K562 (cell line): ENCODE results near the gene CCT8L2. TPM values are rescaled to one million over a fixed set of nuclear protein-coding genes. Genes with fewer than 3 reads are reported as not detected.
A peak's percentile ranks its signal among the peaks of the same experiment; 100 is the strongest.

ENCODE experiments used
- ATAC-seq: fragments of 200-7000 bp; cut with Tn5 transposase; 3 replicates; pipeline ENCODE4 v1.9.1; 2020; ENCODE audit warnings: moderate library complexity
- BruUV-seq: library from RNA; stranded (reverse); fragments of 400-500 nt; replicated peaks from 2 replicates; lab custom pipeline; 2021; lab: Mats Ljungman, UMichigan
- CTCF ChIA-PET: fragments of 300-600 bp; formaldehyde crosslinking; extraction: SDS; loops from one replicate; lab custom pipeline; 2021; ENCODE audit warnings: low intra/inter-chr PET ratio; lab: Yijun Ruan, JAX
- POLR2A ChIA-PET: fragments of 300-600, 350-650 bp; sonication (Branson Sonifier 250); formaldehyde crosslinking; extraction: SDS; loops from one replicate; lab custom pipeline; 2021; ENCODE audit warnings: antibody characterized with exemption, inconsistent platforms; lab: Yijun Ruan, JAX
- DNase-seq, 4 experiments: peaks; one replicate each; pipeline versions ENCODE4 v3.0.0 to v3.0.0-alpha.2; 2011 to 2018; ENCODE audit warnings: low spot score in 3 of 4, mixed read lengths in 3 of 4; ENCODE audit errors: extremely low read depth in 1 of 4
- FAIRE-seq: peaks from 2 replicates; lab custom pipeline; 2011; peaks lifted over from hg19 to GRCh38; lab: Jason Lieb, UNC
- H2AFZ ChIP-seq: 2 replicates; pipeline ENCODE4 v1.6.0; 2011; ENCODE audit warnings: low read depth, low read length, control low read depth, inconsistent platforms
- H3K27ac ChIP-seq: fragments of 200-600 bp; 3 replicates; pipeline ENCODE4 v1.8.0; 2011; ENCODE audit warnings: low read depth, mild to moderate bottlenecking, control low read depth, inconsistent platforms, low read length, moderate library complexity, mixed read lengths; ENCODE audit errors: extremely low read depth
- H3K27me3 ChIP-seq, 2 experiments: fragments of 300-600 bp in 1 of 2; 2 replicates in 1 of 2; 3 replicates in 1 of 2; pipeline versions ENCODE4 v1.6.0 to v1.8.0; 2011; ENCODE audit warnings: inconsistent platforms in 2 of 2, low read length in 2 of 2, mild to moderate bottlenecking in 1 of 2, mixed read lengths in 1 of 2, moderate library complexity in 1 of 2; ENCODE audit not compliant: control insufficient read depth in 2 of 2, insufficient read depth in 2 of 2
- H3K36me3 ChIP-seq: fragments of 300-600 bp; 3 replicates; pipeline ENCODE4 v1.8.0; 2011; ENCODE audit warnings: mild to moderate bottlenecking, low read length, inconsistent platforms; ENCODE audit not compliant: control insufficient read depth, insufficient read depth
- H3K4me1 ChIP-seq, 2 experiments: fragments of 200-600 bp in 1 of 2; replicated peaks in 1 of 2; 2 replicates in 1 of 2; 3 replicates in 1 of 2; pipeline versions ENCODE4 v1.5.1 to v1.8.0; 2011; ENCODE audit warnings: inconsistent platforms in 2 of 2, low read length in 2 of 2, mild to moderate bottlenecking in 1 of 2, mixed read lengths in 1 of 2, moderate library complexity in 1 of 2; ENCODE audit not compliant: control insufficient read depth in 2 of 2, insufficient read depth in 2 of 2
- H3K4me2 ChIP-seq: 2 replicates; pipeline ENCODE4 v1.6.1; 2011; ENCODE audit warnings: low read length, control low read depth, inconsistent platforms, mixed read lengths; ENCODE audit not compliant: insufficient read depth
- H3K4me3 ChIP-seq: fragments of 200-600 bp; sonication (generic), shearing (Covaris generic); 2 replicates; pipeline ENCODE4 v1.5.1; 2016; ENCODE audit warnings: control low read depth, inconsistent platforms
- H3K79me2 ChIP-seq: fragments of 200-600 bp; 3 replicates; pipeline ENCODE4 v1.8.0; 2011; ENCODE audit warnings: low read length, inconsistent platforms; ENCODE audit not compliant: control insufficient read depth, insufficient read depth
- H3K9ac ChIP-seq, 2 experiments: 2 replicates each; pipeline versions ENCODE4 v1.6.0 to v1.6.1; 2011; ENCODE audit warnings: low read depth in 2 of 2, low read length in 2 of 2, control low read depth in 1 of 2, inconsistent platforms in 1 of 2, mild to moderate bottlenecking in 1 of 2, mixed read lengths in 1 of 2; ENCODE audit not compliant: insufficient read depth in 1 of 2
- H3K9me1 ChIP-seq: one replicate; pipeline ENCODE4 v1.6.0; 2011; ENCODE audit warnings: inconsistent platforms, mild to moderate bottlenecking, low read length, moderate library complexity; ENCODE audit not compliant: control insufficient read depth, insufficient read depth
- H3K9me3 ChIP-seq: replicated peaks from 2 replicates; pipeline ENCODE4 v1.5.1; 2011; ENCODE audit warnings: low read depth, low read length, inconsistent platforms; ENCODE audit not compliant: control insufficient read depth, insufficient read depth
- H4K20me1 ChIP-seq: replicated peaks from 2 replicates; pipeline ENCODE4 v1.6.1; 2011; ENCODE audit warnings: low read length, inconsistent platforms, mixed read lengths; ENCODE audit not compliant: control insufficient read depth, insufficient read depth
- CREB1 ChIP-seq, 2 experiments: sonication (generic) in 1 of 2; formaldehyde crosslinking in 1 of 2; IDR thresholded peaks; 2 replicates each; pipeline versions ENCODE4 v1.6.1 to v1.8.0; 2012 to 2022; ENCODE audit warnings: inconsistent platforms in 1 of 2, mild to moderate bottlenecking in 1 of 2, missing genetic modification reagents in 1 of 2, moderate library complexity in 1 of 2
- CREB3L1 ChIP-seq: fragments of 450-650 bp; IDR thresholded peaks from 2 replicates; pipeline ENCODE4 v1.6.1; 2014; ENCODE audit warnings: low read depth, mild to moderate bottlenecking, moderate library complexity, borderline replicate concordance
- FIP1L1 ChIP-seq: fragments of 200-400 bp; formaldehyde crosslinking; IDR thresholded peaks from 2 replicates; pipeline ENCODE4 v1.6.1; 2018; ENCODE audit warnings: mild to moderate bottlenecking, low read depth, low read length; ENCODE audit not compliant: poor library complexity, severe bottlenecking
- KAT2B ChIP-seq: IDR thresholded peaks from one replicate; pipeline ENCODE4 v1.6.1; 2012; ENCODE audit warnings: low read depth, mild to moderate bottlenecking, control low read depth, inconsistent platforms, low read length, moderate library complexity
- MCM7 ChIP-seq, 2 experiments: fragments of 450-650 bp; IDR thresholded peaks; 2 replicates each; pipeline ENCODE4 v1.6.1; 2016 to 2018
- NFYB ChIP-seq: IDR thresholded peaks from 2 replicates; pipeline ENCODE4 v1.6.1; 2011; ENCODE audit warnings: mild to moderate bottlenecking, moderate library complexity; ENCODE audit not compliant: insufficient read length; ENCODE audit errors: extremely low read depth
- POLR3G ChIP-seq: IDR thresholded peaks from 2 replicates; pipeline ENCODE4 v1.6.1; 2011; ENCODE audit not compliant: insufficient read length, insufficient replicate concordance; ENCODE audit errors: extremely low read depth
- SIN3A ChIP-seq, 2 experiments: fragments of 150-350 bp in 1 of 2; IDR thresholded peaks; 2 replicates each; pipeline ENCODE4 v1.6.1; 2011 to 2016; ENCODE audit warnings: borderline replicate concordance in 2 of 2, low read depth in 2 of 2, low read length in 2 of 2, mild to moderate bottlenecking in 2 of 2, moderate library complexity in 2 of 2; ENCODE audit not compliant: control insufficient read depth in 1 of 2
- TBP ChIP-seq: optimal IDR thresholded peaks from 2 replicates; pipeline ENCODE3; 2011; ENCODE audit warnings: low read depth, low read length, improper control_type of control experiment
- TFE3 ChIP-seq: fragments of 450-650 bp; formaldehyde crosslinking; IDR thresholded peaks from 2 replicates; pipeline ENCODE4 v1.4.0; 2020; ENCODE audit warnings: mild to moderate bottlenecking, mixed read lengths
- TRIM24 ChIP-seq, 2 experiments: fragments of 450-650 bp; IDR thresholded peaks; 2 replicates each; pipeline ENCODE4 v1.6.1; 2016
- WHSC1 ChIP-seq: IDR thresholded peaks from one replicate; pipeline ENCODE4 v1.6.1; 2012; ENCODE audit warnings: low read length, control low read depth, inconsistent platforms
- ZNF212 ChIP-seq: fragments of 450-650 bp; formaldehyde crosslinking; IDR thresholded peaks from 2 replicates; pipeline ENCODE4 v1.4.0; 2020; ENCODE audit warnings: mild to moderate bottlenecking
- ZNF277 ChIP-seq: fragments of 250-450 bp; sonication (Bioruptor Pico); IDR thresholded peaks from 2 replicates; pipeline ENCODE4 v1.8.0; 2022; ENCODE audit warnings: inconsistent platforms, mild to moderate bottlenecking, moderate library complexity, borderline replicate concordance
- WGBS: fragments of 100-300 bp; shearing (Covaris generic); methylation state at CpG from one replicate; pipeline ENCODE4 v1.1.6; 2016; ENCODE audit warnings: low coverage, mixed read lengths; ENCODE audit not compliant: insufficient coverage; ENCODE audit errors: missing lambda C conversion rate; 5-methylcytosine and 5-hydroxymethylcytosine counted together
- in situ Hi-C: fragments of 300-500 bp; cut with MboI; formaldehyde crosslinking; loops from 4 replicates; pipeline ENCODE4 v1.15.0; 2018; ENCODE audit warnings: inconsistent platforms, mixed read lengths
- intact Hi-C: fragments of 100-400 bp; cut with micrococcal nuclease; formaldehyde crosslinking; loops from 2 replicates; pipeline ENCODE4 v1.14.2; 2022
- polyA plus RNA-seq, 8 experiments: library from polyadenylated mRNA; depleted of rRNA in 4 of 8; stranded (reverse) in 5 of 8; unstranded in 3 of 8; fragments of >200 nt; fragmentation: Nextera tagmentation in 2 of 8; fragmentation: Illumina TruSeq in 1 of 8; extraction: Ambion mirVana in 2 of 8; extraction: Trizol in 1 of 8; gene quantifications; 2 replicates each; pipeline versions ENCODE4 v1.2.1 to v1.2.3, GENCODE V29; 2011 to 2014; ENCODE audit warnings: inconsistent platforms in 1 of 8, missing spikeins in 1 of 8
- total RNA-seq, 7 experiments: library from RNA; depleted of rRNA in 6 of 7; stranded (reverse); fragments of >200 nt in 6 of 7; fragmentation: Illumina TruSeq in 2 of 7; extraction: Trizol in 2 of 7; gene quantifications; 2 replicates each; pipeline versions ENCODE4 v1.2.1 to v1.2.3, GENCODE V29; 2011 to 2021; ENCODE audit warnings: low replicate concordance in 1 of 7
- TF ChIP-seq, protein P1 (sequence below): fragments of 250-450 bp; sonication (Bioruptor Pico); IDR thresholded peaks from 2 replicates; pipeline ENCODE4 v1.8.0; 2021; ENCODE audit warnings: borderline replicate concordance, mild to moderate bottlenecking, moderate library complexity; ENCODE audit not compliant: poor library complexity, severe bottlenecking

The CCT8L2 gene
- total and polyA plus RNA-seq, 9 of the 15 experiments (the other 6 are each of a cell fraction or from before 2014, with no cell fraction given), result 0.13 TPM; not detected in 8

DNA sequence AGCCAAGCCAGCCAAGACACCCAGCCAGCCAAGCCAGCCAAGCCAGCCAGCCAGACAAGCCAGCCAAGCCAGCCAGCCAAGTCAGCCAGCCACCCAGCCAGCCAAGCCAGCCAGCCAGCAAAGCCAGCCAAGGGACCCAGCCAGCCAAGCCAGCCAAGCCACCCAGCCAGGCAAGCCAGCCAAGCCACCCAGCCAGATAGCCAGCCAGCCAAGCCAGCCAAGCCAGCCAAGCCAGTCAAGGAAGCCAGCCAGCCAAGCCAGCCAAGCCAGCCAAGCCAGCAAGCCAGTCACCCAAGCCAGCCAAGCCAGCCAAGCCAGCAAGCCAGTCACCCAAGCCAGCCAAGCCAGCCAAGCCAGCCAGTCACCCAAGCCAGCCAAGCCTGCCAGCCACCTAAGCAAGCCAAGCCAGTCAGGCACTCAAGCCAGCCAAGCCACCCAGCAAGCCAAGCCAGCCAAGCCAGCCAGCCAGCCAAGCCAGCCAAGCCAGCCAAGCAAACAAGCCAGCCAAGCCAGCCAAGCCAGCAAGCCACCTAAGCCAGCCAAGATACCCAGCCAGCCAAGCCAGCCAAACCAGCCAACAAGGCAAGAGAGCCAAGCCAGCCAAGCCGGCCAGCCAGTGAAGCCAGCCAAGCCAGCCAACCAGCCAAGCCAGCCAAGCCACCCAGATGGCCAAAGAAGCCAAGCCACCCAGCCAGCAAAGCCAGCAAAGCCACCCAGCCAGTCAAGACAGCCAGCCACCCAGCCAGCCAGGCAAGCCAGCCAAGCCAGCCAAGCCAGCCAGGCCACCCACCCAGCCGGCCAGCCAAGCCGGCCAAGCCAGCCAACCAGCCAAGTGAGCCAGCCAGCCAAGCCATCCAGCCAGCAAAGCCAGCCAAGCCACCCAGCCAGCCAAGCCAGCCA lies 33.3 kb downstream of the CCT8L2 start:
- 2% methylated on average over 3 of the region's 3 CpGs for WGBS
- TF ChIP-seq ZNF277 (no peak), FIP1L1 (peak; percentile 53), TBP (no peak), NFYB (no peak), TRIM24 (IDR thresholded peaks at IDR 0.05) (no peak), MCM7 (IDR thresholded peaks at IDR 0.05) (no peak), CREB3L1 (no peak), POLR3G (no peak), KAT2B (no peak), CREB1 (IDR thresholded peaks at IDR 0.05) (no peak), CREB1 (CRISPR knock-in tag; IDR thresholded peaks at IDR 0.05) (0 out of 2 replicates have a peak, but pooled peaks have one; percentile 10), WHSC1 (no peak), TFE3 (CRISPR knock-in tag) (no peak), SIN3A (IDR thresholded peaks at IDR 0.05; ENCODE audit: borderline replicate concordance in 2 of 2, control insufficient read depth in 1 of 2, low read depth in 2 of 2, low read length in 2 of 2) (no peak), ZNF212 (CRISPR knock-in tag) (no peak)
- TF ChIP-seq, protein P1, sequence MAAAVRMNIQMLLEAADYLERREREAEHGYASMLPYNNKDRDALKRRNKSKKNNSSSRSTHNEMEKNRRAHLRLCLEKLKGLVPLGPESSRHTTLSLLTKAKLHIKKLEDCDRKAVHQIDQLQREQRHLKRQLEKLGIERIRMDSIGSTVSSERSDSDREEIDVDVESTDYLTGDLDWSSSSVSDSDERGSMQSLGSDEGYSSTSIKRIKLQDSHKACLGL (CRISPR knock-in tag), result no peak

More for the DNA sequence above, 33.3 kb downstream of the CCT8L2 start:
- Histone ChIP-seq H2AFZ (no peak overlapping the region), H3K9me1 (no peaks in the 10 kb centered on the region), H3K9ac (no peak overlapping the region), H3K4me3 (no peak overlapping the region), H3K9me3 (no peaks in the 10 kb centered on the region), H3K4me2 (no peak overlapping the region), H3K27me3 (peaks cover 0 to 12% of the 10 kb centered on the region in 2 experiments; a peak in 2 of 5 replicates), H3K79me2 (no peaks in the 10 kb centered on the region), H3K27ac (no peak overlapping the region), H4K20me1 (no peaks in the 10 kb centered on the region), H3K36me3 (no peaks in the 10 kb centered on the region), H3K4me1 (peaks cover 0 to 39% of the 10 kb centered on the region in 2 experiments; a peak in 2 of 5 replicates)
- FAIRE-seq (no peak), ATAC-seq (peak; percentile 14; the same call in 2 of the 3 replicates), DNase-seq (no peak)
- CTCF ChIA-PET, result no interaction called here
- in situ Hi-C loops, result no loop called here
- no TSS peak for BruUV-seq
- intact Hi-C loops, result no loop called here
- POLR2A ChIA-PET, result interaction anchor here (0.9 kb wide), 1 partner anchor 11 kb away, joined by 3 read pairs; no protein-coding TSS in a partner anchor
